Activated CD4-positive, alpha-beta T cell treated with anti-CD3 and anti-CD28 coated beads, Interleukin-2, amount 50 U/mL, for 48 hours (primary cell): Measurements from ENCODE around the gene APMAP.

ENCODE experiments used
- DNase-seq, 2 experiments: peaks; one replicate each; pipeline ENCODE4 v3.0.0-alpha.2; 2020

APMAP gene

DNA sequence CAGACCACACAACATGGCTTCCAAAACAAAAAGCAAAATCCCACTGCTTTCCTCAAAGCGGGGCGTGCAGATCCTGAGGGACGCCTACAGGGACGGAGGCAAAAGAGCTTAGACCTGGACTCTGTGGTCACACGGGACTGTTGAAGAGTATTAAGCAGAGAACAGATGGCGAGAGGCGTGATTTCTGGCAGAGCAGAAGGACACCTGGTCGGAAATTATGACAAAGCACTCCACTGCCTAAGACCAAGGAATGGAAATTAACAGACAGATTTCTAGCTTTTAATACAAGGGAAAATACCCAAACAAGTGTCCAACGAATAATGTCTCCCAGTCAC lies 28.1 kb downstream of the APMAP start:
- DNase-seq = no peak

DNA sequence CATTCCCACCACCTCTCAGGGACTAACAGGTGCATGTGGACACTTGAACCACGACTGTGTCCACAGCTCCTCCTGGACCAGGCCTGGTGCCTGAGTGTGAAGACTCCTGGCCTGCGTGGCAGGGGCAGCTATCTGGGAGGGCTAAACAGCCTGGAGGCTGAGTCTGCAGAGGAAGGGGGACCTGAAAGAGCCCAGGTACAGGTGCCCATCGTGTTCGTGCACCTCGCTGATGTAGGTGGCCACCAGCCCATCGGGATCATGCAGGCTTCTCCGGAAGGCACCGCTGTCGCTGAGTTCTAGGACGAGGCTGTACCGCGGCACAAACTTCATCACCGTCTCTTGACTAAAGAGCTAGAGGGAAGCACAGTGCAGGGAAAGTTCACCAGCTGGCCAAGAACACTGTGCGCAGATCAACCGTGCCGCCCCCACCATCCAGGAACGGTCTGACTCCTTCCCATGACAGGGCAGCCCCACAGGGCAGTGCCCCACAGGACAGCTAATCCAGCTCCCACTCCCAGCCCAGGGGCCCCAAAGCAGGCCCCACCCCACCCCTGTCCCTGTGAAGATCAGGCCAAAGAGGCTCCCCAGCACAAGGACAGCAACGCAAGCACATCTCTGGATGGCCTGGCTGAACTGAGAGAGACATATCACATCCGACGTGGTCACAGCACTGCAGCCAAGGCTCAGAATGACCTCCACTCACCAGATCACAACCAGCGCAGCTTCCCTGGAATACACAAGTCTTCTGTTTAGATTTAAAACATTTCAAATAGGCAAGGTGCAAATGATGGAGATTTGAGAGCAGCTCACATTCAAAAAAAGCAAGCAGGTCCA lies 28.7 kb downstream of the APMAP start:
- DNase-seq = no peak

DNA sequence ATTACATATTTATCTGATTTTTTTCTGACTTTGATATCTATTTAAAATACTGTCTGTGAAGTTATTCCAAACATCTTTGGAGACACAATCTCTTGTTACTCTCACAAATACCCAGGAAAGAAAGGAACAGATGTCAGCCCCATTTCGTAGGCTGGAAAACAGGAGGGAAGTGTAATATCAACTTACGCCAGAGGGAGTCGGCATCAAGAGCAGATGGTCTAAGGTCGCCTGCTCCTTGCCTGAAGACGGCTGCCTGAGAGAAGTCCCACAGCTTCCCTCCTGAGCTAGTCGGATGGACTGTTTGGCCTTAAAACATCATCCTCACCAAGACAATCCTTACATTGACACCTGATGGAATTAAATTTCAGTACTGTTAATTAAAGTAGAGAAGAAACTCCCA lies 30.0 kb downstream of the APMAP start:
- DNase-seq = no peak

DNA sequence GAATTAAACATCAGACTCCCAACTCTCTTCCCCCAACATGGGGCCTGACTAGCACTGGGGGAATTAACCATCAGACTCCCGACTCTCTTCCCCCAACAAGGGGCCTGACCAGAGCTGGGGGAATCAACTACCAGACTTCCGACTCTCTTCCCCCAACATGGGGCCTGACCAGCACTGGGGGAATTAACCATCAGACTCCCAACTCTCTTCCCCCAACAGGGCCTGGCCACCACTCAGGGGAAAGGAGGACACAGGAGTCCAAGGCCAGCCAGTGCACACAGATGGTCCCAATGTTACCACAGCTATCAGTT lies 30.4 kb downstream of the APMAP start:
- DNase-seq = no peak

DNA sequence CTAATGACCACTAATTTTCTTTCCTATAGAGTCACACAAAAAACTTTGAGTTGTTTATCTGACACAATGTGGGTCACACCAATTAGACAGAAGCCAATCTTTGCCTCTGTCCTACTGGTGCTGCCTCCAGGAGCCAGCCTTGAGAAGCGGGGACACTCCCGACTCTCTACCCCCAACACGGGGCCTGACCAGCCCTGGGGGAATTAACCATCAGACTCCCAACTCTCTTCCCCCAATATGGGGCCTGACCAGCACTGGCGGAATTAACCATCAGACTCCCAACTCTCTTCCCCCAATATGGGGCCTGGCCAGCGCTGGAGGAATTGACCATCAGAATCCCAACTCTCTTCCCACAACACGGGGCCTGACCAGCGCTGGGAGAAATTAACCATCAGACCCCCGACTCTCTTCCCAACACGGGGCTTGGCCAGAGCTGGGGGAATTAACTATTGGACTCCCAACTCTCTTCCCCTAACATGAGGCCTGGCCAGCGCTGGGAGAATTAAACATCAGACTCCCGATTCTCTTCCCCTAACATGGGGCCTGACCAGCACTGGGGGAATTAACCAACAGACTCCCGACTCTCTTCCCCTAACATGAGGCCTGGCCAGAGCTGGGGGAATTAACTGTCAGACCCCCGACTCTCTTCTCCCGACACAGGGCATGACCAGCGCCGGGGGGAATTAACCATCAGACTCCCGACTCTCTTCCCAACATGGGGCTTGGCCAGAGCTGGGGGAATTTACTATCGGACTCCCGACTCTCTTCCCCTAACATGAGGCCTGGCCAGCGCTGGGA lies 31.0 kb downstream of the APMAP start:
- DNase-seq = no peak

DNA sequence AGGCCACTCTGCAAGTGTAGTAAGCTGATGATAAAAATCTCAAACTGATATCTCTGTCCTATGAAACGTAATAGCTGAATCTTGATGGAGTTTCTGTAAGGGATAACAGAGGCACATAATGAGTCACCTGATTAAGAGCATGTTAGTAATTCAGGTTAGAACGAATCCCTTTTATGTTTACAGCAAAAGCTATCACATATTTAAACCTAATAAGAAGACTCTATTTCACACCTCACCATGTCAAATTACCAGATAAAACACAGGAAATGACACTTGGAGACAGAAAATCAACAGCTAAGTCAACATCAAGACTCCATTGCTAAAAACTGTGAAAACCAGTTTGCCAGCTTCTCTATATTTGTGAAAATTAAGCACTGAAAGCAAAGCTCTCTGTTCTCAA lies 31.7 kb downstream of the APMAP start:
- no peak for DNase-seq

DNA sequence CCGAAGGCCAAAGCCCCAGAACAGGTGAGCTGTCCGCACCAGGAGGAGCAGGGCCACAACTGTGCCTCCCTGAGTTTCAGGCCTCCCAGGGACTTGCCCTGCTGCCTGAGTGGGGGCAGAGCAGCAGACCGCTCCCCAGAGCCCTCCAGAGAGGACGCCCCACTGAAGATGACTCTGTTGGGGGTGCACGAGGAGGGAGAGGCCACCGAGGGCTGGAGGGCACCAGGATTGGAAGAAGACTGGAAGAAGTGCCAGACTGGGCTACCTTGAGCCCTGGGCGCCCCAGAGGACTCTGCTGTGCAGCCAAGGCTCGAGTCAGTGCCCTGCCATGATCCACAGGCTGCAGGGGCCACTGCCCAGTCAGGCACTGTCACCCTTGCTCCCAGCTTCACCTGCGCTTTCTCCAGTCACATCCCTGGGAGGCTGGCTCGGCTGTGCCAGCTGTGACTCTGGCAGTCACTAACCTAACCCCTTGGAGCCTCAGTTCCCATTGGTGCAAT lies 32.2 kb downstream of the APMAP start:
- no peak for DNase-seq

DNA sequence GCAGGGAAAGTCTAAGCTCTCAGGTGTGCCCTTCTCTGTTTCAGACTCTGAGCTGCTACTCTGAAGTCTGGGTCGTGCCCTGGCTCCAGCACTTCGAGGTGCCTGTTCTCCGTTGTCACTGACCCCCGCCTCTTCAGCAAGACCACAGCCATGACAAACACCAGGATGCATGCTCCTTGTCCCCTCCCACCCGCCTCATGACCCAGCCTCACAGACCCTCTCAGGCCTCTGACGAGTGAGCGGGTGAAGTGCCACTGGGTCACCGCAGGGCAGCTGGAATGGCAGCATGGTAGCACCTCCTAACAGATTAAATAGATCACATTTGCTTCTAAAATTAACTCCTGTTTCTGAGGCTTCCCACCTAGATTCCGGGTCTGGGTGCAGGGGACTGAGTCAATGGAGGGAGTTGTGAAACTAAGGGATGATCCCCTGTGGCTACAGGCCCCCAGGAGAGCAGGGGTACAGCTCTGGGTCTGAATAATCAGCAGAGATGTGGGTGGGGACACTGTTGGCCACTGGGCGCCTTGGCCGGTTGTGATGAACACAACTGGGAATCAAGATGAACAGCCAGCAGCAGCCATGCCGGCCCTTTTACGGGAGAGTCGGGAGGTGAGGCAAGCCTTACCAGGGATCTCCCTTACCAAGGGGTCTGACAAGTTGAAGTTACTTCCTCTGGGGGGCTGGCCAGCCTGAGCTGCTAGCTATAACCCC lies 32.8 kb downstream of the APMAP start:
- DNase-seq = no peak

DNA sequence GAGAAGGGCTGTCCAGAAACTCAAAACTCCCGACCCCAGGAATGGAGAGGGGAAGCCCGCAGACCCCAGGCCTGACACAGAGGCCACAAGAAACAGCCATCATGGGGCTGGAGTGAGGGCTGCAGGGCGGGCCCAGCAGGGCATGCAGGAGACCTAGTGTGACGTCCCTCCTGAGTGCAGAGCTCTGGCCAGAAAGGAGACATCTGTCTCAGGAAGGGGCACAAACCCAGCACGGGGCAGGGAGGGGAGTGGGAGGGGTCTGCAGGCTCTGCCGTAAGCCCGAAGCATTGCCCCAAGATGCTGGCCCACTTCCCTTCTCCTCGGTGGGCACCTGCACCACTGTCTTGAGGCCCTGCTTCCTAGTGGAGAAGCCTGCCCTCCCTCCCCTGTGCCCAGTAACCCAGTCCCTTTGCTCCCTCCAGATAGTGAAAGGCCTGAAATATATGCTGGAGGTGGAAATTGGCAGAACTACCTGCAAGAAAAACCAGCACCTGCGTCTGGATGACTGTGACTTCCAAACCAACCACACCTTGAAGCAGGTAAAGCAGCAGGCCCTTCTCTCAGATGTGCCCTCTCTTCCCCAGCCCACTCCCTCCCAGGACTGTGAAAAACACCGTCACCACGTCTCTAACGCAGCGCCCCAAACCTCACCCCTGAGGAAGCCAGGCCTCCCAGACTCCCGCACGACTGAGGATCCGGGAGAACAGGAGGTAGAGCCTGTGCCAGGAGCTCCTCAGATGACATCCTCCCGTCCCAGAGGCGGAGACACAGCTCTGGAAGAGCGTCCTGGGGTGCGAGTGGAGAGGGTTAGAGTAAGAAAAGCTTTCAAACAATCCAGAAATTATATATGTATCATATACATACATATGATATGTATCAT lies 33.8 kb downstream of the APMAP start:
- no peak for DNase-seq

DNA sequence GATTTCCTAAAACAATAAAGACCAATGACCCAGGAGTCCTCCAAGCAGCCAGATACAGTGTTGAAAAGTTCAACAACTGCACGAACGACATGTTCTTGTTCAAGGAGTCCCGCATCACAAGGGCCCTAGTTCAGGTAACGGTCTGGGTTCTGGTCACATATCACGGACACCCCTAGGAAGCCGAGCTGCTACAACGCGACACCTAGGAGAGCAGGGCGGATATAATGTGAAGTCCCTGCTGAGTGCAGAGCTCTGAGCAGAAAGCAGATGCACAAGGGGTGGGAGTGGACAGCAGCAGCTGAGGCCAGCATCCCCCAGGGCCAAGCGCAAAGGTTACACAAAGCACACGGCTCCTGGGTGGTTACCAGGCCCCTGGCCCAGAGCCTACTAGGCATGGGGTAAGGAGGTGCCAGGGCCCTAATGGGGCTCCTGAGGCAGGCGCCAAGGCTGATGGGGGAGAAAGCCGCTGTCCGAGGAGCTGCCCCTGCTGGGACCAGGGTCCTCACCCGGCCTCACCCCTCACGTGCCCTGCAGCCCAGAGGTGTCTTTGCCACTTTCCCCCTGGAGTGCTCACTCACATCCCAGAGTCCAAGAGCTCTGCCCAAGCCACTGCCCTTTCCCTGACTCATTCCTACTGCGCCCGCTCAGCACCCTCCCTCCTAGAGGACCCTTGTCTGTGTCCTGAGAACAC lies 35.1 kb downstream of the APMAP start:
- DNase-seq = no peak

DNA sequence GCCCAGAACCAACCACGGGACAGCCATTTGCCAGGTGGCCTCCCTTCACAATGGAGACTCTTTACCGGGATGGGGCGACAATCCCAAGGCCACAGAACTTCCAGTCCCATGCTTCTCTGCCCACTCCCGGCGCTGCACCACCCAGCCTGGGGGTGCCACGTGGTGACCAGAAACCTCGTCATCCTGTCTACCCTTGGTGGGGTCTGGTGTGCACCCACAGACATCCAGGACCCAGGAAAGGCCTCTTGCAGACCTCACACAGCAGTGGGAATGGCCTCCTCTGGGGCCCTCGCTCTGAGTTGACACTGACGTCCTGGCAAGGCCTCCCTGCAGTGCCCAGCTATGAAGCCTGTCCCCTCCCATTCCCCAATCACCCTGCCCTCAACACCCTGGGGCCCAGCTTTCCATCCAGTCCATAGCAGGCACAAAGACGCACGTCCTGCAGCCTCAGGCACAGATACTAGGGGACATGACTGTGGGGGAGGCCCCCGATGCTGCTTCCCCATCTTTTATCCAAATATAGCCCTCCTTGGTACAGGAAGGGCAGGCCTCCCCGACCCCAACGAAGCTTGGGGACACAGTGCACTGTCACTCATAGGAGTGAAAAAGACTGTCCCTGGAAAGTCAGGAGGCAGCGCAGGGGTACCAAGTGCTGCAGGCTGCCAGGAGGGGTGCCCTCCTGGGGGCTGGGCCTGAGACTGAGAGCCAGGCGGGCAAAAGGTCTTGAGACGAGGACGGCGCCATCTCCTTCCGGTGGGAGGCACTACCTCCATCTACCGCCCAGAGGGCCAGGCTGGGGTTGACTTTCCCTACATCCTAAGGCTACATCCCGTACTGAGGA lies 36.3 kb downstream of the APMAP start:
- DNase-seq = no peak

DNA sequence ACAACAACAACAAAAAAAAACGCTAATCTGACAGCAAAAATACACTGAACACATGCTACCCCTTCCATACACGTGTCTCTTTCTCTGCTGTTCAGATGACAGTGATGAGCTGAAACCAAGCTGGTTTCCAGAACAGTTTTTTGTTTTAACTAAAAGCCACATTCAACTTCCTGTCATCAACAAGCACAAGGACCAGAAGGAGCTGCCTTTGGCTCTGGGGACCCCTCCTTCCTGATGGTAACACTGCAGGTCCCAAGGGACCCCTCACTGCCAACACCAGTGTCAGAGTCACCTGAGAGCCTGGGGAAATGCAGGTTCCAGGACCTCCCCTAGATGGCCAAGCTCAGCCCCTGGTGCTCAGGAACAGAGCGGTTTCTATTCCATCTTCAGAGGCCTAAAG lies 37.5 kb downstream of the APMAP start:
- DNase-seq = no peak

DNA sequence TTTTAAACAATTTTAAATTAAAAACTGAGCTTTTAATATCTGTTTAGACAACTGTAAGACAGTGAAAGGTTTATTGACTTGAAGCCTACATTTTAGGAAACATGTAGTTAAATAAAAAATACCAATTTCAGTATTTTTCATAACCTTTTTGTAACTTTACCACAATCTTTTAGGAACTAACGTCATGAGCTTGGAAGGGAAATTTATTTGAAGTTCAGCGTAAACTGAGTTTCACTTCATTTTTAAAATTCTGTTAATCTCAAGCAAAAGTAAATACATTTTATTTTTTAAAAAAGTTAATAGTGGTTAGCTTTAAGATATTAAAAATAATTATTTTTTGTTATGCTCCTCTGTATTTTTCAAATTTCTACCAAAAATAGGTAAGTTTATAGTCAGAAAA lies 38.0 kb downstream of the APMAP start:
- DNase-seq = no peak

DNA sequence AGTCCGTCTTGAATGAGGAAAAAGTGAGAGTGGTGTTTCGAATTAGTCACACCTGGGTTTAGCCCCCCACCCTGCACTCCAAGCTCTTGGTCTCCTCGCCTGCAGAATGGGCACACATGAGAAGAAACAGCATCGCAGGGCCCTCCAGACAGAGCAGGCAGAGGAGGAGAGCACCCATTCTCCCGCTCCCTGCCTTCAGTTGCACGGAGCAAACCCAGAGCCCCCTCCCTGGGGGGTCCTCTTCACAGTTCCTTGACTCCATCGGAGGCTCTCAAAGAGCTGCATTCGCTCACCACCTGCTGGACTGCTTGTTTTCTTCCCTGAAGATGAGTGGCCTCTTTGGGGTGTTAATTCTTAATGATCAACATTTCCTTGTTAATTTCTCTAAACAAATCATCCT lies 38.4 kb downstream of the APMAP start:
- no peak for DNase-seq

DNA sequence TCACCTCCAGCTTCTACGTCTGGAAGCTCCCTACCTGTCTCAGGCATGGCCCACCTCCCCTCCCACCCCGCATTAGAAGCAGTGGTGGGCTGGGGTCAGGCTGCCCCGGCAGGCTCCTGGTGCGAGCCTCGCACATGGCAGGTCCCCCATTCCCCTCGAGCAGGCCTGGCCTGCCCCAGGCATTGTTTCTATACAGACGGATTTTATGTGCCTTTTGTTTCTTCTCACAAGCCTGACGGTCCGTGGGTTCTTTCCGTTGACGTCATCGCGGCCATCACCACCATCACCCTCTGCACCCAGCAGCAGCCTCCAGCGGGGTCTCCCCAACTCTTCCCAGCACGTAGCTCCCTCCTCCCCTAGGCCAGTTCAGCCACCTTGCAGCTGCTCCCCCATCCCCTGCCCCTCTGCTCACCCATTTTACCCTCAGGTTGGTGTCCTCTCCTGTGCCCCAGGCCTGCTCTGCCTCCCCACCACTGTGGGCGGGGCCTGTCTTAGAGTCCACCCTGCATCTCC lies 38.9 kb downstream of the APMAP start:
- DNase-seq = no peak

DNA sequence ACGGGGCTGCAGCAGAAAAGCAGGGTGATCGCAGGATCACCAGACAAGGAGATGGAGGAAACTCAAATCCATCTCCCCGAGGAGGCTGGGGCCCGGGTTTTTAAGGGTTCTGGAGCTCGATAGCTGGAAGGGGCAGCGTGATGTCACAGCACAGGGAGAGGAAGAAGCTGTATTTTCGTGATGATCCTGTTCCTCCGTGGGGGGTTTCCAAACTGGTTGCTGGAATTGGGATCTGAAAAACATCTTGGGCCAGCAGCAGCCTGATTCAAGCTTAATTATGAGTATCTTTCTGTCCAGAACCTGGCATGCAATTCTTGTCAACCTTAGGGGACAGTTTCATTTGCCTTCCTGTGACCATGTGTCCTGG lies 39.4 kb downstream of the APMAP start:
- DNase-seq = no peak

DNA sequence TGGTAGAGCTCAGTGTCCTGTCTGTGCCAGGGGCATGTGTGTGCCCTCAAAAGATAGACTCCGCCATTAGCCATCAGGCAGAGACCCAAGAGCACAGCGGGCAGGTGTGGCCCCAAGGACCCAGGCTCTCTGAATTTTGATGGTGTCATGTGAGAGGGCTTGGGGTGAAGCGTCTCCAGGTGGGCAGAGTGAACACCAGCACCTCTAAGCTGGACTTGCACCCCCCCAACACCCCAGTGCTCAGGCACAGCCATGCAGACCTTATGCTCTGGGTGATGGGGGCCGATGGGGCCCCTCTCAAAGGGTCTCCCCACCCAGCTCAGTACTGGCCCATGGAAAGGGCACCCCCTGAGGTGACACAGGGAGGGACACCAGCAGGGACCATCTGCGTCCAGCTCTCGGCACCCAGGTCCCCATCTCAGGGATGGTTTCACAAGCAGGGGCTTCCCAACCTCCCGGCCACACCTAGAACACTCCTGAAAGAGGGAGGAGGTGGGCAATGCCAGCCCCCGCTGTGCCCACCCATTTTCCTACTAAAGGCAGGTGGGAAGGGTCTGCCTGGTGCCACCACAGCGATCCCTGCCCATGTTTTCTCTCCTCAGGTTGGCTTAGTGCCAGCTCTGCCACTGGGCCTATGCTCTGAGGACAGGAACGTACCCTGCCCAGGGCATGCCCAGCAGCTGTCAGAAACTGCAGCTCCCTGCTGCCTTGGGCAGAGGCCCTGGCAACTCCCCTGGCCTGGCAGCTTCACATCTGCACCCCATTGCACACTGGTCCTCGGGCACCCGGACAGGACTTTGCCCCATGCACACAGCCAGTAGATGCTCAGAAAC lies 40.0 kb downstream of the APMAP start:
- no peak for DNase-seq

DNA sequence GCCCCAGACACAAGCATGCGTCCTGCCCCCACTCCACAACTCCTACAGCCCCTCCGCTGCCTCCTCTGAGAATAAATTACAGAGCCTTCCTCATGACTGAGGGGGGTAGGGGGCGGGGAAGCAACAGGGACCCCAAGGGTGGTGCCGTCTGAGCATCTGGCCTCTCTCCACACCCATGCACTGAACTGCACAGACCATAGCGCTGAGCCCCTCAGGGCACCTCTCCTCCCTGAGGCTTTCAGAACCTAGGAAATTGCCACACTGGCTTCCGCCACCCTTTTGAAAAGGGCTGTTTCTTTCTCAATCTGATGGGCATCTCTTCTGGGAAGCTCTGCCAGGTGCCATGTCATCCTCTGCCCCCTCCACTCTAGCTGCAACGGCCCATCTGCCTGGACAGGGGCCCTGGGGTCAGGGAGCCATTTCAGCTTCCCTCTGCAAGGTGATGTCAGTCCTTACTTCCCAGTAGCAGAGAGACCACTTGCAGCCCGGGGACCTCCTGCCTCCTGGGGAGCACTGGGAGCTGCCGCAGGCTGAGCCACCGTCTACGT lies 40.9 kb downstream of the APMAP start:
- DNase-seq = peak in 1 of 2 experiments; percentile 3

DNA sequence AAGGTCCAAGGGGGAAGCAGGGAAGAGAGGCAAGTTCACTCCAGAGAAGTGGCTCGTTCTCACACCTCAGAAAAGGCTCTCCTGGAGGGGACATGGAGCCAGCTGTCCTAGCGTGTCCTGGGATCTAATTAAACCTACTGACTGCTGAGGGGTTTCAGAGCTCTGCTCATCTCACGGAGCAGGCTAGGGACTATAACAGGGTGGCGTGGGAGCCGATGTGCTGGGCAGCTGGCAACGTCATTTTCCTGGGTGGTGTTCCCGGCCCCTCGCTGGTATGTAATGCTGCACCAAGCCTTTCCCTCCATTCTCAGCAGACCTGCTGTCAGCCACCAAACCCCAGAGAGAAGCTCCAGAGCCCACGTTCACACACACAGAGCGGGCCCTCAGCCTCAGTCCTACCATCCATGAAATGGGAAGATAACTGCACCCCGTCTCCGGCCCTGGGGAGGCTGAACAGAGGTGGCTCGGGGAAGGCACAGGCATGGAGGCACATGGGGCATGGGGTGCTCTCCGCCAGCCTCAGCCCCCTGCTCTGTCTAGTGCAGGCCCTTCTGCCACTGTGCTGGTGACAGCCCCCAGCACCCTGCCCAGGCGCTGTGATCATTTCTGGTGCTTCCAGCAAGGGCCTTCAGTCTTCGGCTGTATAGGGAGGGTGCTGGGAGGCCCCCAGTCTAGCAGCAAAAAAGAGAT lies 41.6 kb downstream of the APMAP start:
- DNase-seq = no peak
